ENCODE results near the gene DLX1. TPM values are rescaled to one million over a fixed set of nuclear protein-coding genes. Genes with fewer than 3 reads are reported as not detected.

Gene DLX1
- 0.18 TPM for polyA plus RNA-seq (2012; ENCODE audit: low read depth, missing spikeins)

- no peak for TF ChIP-seq PAX5 (IDR thresholded peaks at IDR 0.05; ENCODE audit: insufficient read depth, low read length, severe bottlenecking)
- TF ChIP-seq POLR2A (IDR thresholded peaks at IDR 0.05; ENCODE audit: low read depth, low read length): no peak
- TF ChIP-seq TAF1 (IDR thresholded peaks at IDR 0.05; ENCODE audit: low read depth, low read length): no peak
- no peak for TF ChIP-seq POLR2AphosphoS5 (IDR thresholded peaks at IDR 0.05; ENCODE audit: low read depth, low read length)
- no peak for TF ChIP-seq POU2F2 (IDR thresholded peaks at IDR 0.05; ENCODE audit: low read depth, low read length)
- no peak for TF ChIP-seq SPI1 (IDR thresholded peaks at IDR 0.05; ENCODE audit: low read depth, low read length)
- DNase-seq (ENCODE audit: insufficient read length, low spot score): no peak
- FAIRE-seq: peak; percentile 20
These were observed at the start of gene DLX1 for GRCh38 chr2:172085460-172086159. DLX1 (plus strand) TSS chr2:172085507; CDS start chr2:172085678, 171 bp downstream.

- TF ChIP-seq PAX5 (IDR thresholded peaks at IDR 0.05; ENCODE audit: insufficient read depth, low read length, severe bottlenecking) (no peak), POU2F2 (IDR thresholded peaks at IDR 0.05; ENCODE audit: low read depth, low read length) (no peak), POLR2AphosphoS5 (IDR thresholded peaks at IDR 0.05; ENCODE audit: low read depth, low read length) (no peak), SPI1 (IDR thresholded peaks at IDR 0.05; ENCODE audit: low read depth, low read length) (no peak), TAF1 (IDR thresholded peaks at IDR 0.05; ENCODE audit: low read depth, low read length) (no peak), POLR2A (IDR thresholded peaks at IDR 0.05; ENCODE audit: low read depth, low read length) (no peak)
- no peak for FAIRE-seq
These were observed 47.2 kb upstream of the DLX1 start for GRCh38 chr2:172038121-172038520.

DNA sequence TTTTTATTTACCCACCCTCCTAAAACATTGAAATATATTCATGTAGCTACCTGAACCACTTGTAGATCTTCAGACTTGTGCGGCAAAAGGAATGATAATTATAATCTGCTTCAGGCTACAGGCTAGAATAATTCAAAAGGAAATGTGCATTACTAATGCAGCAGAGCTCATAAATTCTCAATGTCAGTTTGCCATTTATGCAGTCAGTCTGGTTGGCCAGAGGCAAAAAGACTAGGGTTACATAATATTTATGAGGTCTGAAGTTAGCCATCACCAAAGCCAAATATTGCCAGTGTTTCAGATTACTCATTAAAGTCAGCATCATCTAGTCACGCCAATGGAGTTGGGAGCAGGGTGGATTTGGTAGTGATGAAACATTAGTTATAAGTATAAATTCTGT lies 46.7 kb upstream of the DLX1 start:
- FAIRE-seq (no peak), DNase-seq (ENCODE audit: insufficient read length, low spot score) (no peak)
- TF ChIP-seq PAX5 (IDR thresholded peaks at IDR 0.05; ENCODE audit: insufficient read depth, low read length, severe bottlenecking) (no peak), POLR2A (IDR thresholded peaks at IDR 0.05; ENCODE audit: low read depth, low read length) (no peak), POU2F2 (IDR thresholded peaks at IDR 0.05; ENCODE audit: low read depth, low read length) (no peak), POLR2AphosphoS5 (IDR thresholded peaks at IDR 0.05; ENCODE audit: low read depth, low read length) (no peak), TAF1 (IDR thresholded peaks at IDR 0.05; ENCODE audit: low read depth, low read length) (no peak), SPI1 (IDR thresholded peaks at IDR 0.05; ENCODE audit: low read depth, low read length) (no peak)

More at GRCh38 chr2:172038121-172038520, 47.2 kb upstream of the DLX1 start:
- no peak for DNase-seq (ENCODE audit: insufficient read length, low spot score)

DNA sequence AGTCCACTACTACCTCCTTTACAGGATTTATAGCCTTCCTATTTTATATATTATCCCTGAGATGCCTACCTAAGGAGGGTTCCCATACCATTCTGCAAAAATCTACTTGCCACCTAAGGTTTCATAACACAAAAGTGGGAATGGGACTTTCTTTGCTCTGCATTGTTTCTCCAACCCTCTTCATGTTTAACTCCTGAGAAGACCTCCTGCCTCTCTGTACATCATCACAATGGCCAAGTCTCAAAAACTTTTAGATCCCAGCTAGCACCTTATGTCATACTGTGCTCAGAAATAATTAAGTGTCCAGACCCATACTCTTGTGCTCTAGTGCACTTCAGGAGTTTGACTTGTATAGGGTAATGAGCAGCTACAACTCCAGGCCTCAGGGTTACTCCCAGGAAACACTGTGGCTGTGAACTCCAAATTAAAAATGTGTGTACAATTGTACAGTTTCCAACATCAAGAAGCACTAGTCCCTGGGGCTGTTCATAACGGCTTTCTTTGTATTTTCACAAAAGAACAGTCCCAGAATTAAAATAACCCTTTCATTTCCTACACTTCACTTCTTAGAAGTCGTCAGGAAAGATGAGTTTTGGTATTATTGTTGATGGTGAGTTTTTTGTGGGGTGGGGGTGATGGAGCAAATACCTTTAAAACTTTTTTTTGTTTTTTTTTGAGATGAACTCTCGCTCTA lies 46.1 kb upstream of the DLX1 start:
- DNase-seq (ENCODE audit: insufficient read length, low spot score) (no peak), FAIRE-seq (no peak)
- TF ChIP-seq TAF1 (IDR thresholded peaks at IDR 0.05; ENCODE audit: low read depth, low read length) (no peak), POU2F2 (IDR thresholded peaks at IDR 0.05; ENCODE audit: low read depth, low read length) (no peak), POLR2AphosphoS5 (IDR thresholded peaks at IDR 0.05; ENCODE audit: low read depth, low read length) (no peak), SPI1 (IDR thresholded peaks at IDR 0.05; ENCODE audit: low read depth, low read length) (no peak), PAX5 (IDR thresholded peaks at IDR 0.05; ENCODE audit: insufficient read depth, low read length, severe bottlenecking) (no peak), POLR2A (IDR thresholded peaks at IDR 0.05; ENCODE audit: low read depth, low read length) (no peak)

GRCh38 chr2:172040311-172040710 lies 45.0 kb upstream of the DLX1 start:
- FAIRE-seq (no peak), DNase-seq (ENCODE audit: insufficient read length, low spot score) (no peak)
- no peak for TF ChIP-seq PAX5 (IDR thresholded peaks at IDR 0.05; ENCODE audit: insufficient read depth, low read length, severe bottlenecking)
- TF ChIP-seq POLR2AphosphoS5 (IDR thresholded peaks at IDR 0.05; ENCODE audit: low read depth, low read length): no peak
- no peak for TF ChIP-seq POLR2A (IDR thresholded peaks at IDR 0.05; ENCODE audit: low read depth, low read length)
- TF ChIP-seq SPI1 (IDR thresholded peaks at IDR 0.05; ENCODE audit: low read depth, low read length): no peak
- no peak for TF ChIP-seq TAF1 (IDR thresholded peaks at IDR 0.05; ENCODE audit: low read depth, low read length)
- no peak for TF ChIP-seq POU2F2 (IDR thresholded peaks at IDR 0.05; ENCODE audit: low read depth, low read length)

- DNase-seq (ENCODE audit: insufficient read length, low spot score) (no peak), FAIRE-seq (no peak)
- TF ChIP-seq POLR2AphosphoS5 (IDR thresholded peaks at IDR 0.05; ENCODE audit: low read depth, low read length): no peak
- no peak for TF ChIP-seq POU2F2 (IDR thresholded peaks at IDR 0.05; ENCODE audit: low read depth, low read length)
These were observed 39.1 kb upstream of the DLX1 start for GRCh38 chr2:172046080-172046678.

DNA sequence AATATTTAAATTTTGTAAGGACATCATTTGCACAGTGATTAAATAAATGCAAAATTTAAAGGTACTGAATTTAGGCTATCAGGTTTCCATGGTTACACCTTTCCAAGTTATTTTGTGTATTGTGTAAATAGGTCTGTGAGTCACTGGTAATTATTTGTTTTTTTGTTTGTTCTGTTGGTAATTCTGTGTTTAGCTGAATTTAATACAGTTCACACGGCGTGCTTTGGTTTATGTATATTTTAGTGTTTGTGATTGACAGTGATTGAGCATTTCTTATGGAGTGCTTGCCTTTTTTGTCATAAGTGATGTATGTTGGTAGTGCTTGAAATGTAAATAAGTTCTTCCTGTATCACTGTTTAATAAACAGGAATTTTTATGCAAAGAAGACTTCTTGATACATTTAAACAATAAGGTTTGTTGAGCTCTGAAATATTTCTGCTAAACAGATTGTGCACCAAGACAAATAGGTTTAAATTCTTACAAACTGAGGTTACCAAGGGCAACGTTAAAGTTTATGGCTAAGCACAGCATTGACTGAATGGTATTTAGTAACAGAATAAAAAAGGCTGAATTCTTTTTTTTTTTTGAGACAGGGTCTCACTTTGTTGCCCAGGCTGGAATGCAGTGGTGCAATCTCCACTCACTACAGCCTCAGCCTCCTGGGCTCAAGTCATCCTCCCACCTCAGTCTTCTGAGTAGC lies 38.3 kb upstream of the DLX1 start:
- TF ChIP-seq PAX5 (IDR thresholded peaks at IDR 0.05; ENCODE audit: insufficient read depth, low read length, severe bottlenecking): no peak
- no peak for TF ChIP-seq SPI1 (IDR thresholded peaks at IDR 0.05; ENCODE audit: low read depth, low read length)
- no peak for TF ChIP-seq POLR2A (IDR thresholded peaks at IDR 0.05; ENCODE audit: low read depth, low read length)
- no peak for TF ChIP-seq POU2F2 (IDR thresholded peaks at IDR 0.05; ENCODE audit: low read depth, low read length)
- no peak for TF ChIP-seq TAF1 (IDR thresholded peaks at IDR 0.05; ENCODE audit: low read depth, low read length)
- TF ChIP-seq POLR2AphosphoS5 (IDR thresholded peaks at IDR 0.05; ENCODE audit: low read depth, low read length): no peak
- FAIRE-seq (no peak), DNase-seq (ENCODE audit: insufficient read length, low spot score) (no peak)

- no peak for FAIRE-seq
- TF ChIP-seq POLR2A (IDR thresholded peaks at IDR 0.05; ENCODE audit: low read depth, low read length) (no peak), POLR2AphosphoS5 (IDR thresholded peaks at IDR 0.05; ENCODE audit: low read depth, low read length) (no peak), PAX5 (IDR thresholded peaks at IDR 0.05; ENCODE audit: insufficient read depth, low read length, severe bottlenecking) (no peak), POU2F2 (IDR thresholded peaks at IDR 0.05; ENCODE audit: low read depth, low read length) (no peak)
- DNase-seq (ENCODE audit: insufficient read length, low spot score): no peak
These were observed 37.5 kb upstream of the DLX1 start for GRCh38 chr2:172047566-172048507.
